Midbrain (tissue), 1 donor: ENCODE data around the gene TTPAL.

Experiments used
- DNase-seq: peaks from one replicate; lab custom pipeline; 2025; lab: John Stamatoyannopoulos, UW

Gene TTPAL

DNA sequence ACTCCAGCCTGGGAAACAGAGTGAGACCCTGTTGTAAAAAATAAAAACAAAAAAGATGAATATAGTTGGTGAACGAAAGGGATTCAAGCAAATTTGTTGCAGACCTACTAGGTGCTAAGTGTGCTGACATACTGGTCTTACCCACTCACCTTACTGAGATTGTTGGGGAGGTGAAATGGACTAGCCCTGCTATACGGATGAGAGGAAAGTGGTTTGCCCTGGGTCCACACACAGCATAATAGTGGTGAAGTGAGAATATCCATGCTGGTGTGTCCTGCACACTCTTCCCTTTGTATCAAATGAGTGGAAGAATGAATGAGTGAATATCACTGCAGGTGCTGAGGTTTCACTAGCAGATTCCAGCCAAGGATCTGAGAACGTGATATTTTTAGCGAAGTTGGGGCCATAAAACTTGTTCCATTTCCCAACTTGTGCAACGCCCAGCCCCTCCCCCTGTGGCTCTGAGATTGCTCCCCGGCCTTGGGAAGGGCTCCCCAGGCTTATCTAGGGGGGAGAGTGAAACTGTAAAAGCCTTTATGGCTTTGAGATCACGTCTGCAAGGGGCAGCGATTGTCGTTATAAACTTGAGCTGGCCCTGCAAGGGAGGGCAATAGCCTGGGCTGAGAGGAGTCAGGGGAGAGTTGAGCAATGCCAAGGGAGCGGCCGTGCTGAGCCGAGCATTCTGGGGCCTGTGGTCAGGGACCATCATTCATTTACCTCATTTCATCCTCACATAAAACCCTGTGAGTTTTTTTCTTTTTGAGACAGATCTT is 33.2 kb upstream of the TTPAL start:
- no peak for DNase-seq

DNA sequence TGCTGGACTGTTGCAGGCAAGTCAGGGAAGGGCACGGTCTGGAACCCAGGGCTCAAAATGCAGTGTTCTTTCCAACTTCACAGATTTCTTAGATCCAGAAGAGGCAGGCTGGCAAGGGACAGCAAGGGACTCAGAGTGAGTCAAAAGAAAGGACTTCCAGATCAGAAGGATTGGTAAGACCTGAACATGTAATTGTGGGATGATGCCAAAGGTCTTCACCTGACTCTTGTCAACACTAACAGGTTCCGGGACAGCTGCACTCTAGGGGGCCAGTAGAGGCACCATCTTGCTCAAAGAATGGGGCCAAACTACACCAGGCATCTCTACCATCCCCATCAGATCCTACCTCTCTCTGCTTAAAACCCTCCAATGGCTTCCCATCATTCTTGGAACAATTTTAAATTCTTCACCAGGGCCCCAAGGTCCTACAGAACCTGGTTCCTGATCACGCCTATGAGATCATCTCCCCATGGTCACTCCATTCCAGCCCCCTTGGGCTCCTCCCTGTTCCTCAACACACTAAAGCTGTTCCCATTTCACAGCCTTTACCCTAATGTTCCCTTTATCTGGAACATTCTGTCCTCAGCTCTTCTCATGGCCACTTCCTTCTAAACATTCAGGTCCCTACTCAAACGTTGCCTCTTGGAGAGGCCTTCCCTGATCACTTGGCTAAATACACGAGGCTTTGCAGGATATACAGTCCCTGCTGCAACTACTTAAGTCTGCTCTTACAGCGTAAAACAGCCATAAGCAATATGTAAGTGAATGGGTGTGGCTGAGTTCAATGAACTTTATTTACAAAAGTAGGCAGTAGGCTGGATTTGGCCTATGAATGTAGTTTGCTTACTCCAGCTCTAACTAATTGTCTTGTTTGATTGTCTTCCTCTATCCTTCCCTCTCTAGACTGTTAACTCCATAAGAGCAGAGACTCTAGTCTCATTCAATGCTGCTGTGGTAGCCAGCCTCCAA is 29.6 kb upstream of the TTPAL start:
- DNase-seq = no peak

- DNase-seq = no peak
Observed at GRCh38 chr20:44447827-44448419, 27.8 kb upstream of the TTPAL start.

DNA sequence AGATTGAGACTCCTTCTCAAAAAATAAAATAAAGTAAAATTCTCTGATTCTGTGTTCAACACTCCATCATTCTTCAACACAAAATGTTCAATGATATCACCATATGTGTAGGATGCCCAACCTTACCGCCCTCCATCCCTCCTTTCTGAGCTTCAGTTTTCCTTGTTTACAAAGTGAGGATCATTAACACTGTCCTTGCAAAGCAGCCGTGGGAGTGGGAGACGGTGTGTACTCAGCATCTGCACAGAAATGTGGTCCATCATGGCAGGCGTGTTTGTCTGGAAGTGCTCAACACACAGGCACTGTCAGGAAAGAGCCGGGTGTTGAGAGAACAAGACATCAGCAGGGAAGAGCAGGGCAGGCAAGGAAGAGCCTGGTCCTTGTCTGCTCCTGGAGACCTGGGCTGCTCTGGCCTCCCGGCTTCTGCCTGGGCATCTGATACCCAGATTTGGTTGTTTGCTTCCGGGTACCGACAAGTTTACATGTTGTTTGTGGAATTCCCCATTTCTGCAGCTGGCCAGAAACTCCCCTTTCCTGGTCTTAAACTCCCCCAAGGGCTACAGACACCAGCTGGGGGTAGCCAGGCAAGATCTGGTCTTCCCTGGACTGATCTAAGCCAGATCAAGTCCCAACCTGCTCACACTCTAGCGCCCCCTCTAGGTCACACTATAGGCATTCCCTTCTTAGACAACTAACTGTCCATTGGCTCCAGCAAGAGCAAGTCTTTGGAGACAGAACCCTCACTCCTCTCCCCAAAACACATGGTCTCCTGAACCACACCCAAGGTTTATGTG is 26.7 kb upstream of the TTPAL start:
- DNase-seq = no peak

GRCh38 chr20:44449864-44450263 is 25.8 kb upstream of the TTPAL start:
- no peak for DNase-seq

DNA sequence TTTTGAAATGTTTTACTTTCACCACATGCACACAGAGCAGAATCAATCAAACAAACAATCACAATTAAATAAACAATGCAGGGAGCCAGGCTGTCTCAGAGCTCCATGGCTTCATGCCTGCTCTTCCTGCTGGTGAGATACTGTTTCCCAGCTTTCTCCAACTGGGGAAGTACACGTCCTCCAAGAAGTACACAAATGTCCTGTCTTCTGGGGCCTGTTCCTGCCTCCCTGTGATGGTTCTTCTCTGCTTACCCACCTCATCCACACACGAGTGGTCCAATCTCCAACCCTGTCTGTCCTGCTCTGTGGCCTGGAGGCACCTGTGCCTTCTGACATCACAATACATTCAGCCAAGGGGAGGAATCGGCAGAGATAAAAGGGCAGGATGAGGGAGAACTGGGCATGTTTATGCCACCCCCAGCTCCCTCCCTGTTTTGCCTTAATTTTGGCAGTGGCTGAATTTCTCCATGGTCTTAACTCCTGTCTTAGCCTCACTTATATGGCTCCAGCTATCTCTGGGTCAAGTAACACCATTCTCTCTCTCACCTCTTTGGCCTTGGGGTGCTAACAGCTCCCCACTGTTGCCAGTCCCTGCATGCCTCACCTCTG is 25.3 kb upstream of the TTPAL start:
- DNase-seq = no peak

GRCh38 chr20:44450903-44451450 is 24.7 kb upstream of the TTPAL start:
- no peak for DNase-seq

GRCh38 chr20:44454306-44454963 is 21.2 kb upstream of the TTPAL start:
- no peak for DNase-seq

DNA sequence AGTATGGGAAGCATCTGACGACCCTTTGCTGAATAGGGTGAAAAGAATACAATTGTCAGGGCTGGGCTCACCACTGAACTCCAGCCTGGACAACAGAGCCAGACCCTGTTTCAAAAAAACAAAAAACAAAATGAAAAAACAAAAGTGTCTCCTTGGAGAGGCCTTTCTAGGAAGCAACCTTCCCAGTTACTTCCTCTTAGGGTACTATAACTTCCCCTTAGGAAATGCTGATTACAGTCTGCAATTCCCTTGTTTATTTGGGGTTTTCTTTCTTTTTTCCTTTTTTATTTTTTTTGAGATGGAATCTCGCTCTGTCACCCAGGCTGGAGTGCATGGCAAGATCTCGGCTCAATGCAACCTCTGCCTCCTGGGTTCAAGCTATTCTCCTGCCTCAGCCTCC is 20.5 kb upstream of the TTPAL start:
- no peak for DNase-seq

- DNase-seq = no peak
Observed at GRCh38 chr20:44456611-44457010, 19.1 kb upstream of the TTPAL start.

DNA sequence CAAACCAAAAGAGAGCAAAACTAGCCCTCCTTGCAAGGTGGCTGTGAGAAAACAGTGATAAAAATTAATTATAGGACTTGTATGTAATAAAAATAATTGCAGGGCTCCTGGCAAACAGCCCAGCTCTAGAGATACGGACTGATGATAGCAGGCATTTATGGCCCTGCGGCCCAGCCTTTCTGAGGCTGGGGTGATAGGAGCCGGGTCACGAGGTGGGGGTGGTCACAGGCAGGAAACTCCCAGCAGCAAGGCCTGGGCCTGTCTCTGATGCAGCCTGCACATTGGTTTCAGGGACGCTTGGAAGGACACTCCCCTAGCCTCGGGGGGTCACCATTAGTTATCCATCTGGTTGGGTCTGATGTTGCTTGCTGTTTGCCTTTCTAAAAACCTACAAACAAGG is 18.7 kb upstream of the TTPAL start:
- no peak for DNase-seq

GRCh38 chr20:44459271-44459670 is 16.4 kb upstream of the TTPAL start:
- no peak for DNase-seq

- no peak for DNase-seq
Observed at GRCh38 chr20:44460795-44461141, 14.9 kb upstream of the TTPAL start.

DNA sequence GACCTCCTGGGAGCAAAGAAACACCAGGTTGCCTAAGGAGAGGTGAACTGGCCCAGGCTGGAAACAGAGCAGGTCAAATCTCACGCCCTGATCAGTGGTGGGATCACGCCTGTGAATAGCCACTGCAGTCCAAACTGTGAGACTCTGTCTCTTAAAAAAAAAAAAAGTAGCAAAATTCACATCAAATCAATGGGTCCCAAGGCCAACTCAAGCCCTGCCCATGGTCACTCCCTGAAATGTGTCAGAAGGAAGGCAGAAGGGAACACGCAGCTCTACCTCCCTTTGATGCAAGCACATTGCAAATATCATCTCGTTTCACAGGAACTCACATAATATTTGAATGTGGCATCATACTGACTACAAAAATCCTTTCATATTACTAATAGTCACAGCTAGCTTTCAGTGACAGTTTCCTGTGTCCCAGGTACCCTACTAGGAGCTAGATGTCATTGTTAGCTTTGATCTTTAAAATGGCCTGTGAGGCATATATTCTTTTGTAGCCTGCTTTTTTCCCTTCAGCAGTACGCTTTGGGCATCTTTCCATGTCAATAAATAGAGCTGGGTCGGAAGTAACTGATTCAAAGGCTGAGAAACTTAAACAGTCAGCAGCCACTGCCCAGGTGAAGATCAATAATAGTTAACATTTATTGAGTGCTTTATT is 14.4 kb upstream of the TTPAL start:
- no peak for DNase-seq

DNA sequence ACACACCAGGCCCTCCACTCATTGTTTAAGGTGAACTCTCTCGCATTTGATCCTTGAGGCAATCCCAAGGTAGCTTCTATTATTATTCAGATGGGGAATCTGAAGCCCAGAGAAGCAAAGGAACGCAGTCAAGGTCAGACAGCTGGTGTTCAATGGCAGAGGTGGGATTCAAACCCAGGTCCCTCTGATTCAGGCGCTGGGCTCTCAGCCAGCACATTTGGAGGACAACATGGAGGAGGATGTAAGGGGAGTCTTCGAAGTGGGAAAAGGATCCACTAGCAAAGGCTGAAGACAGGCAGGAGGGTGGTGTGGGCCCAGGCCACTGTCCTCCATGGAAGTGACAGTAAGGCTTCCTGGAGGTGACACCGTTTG is 13.9 kb upstream of the TTPAL start:
- no peak for DNase-seq

DNA sequence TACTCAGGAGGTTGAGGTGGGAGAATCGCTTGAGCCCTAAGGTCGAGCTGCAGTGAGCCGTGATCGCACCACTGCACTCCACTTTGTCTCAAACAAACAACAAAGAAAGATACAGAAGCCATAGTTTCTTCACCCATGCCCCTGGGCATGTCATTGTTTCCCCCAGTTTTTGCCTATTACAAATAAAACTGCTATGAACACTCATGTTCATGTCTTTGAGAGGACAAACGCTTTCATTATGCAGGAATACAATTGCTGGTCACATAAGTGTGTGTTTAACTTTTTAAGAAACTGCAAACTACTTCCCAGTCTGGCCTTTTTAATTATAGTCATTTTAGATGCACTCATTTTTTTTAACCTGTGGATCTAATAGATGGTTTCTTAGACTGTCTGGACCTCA is 12.2 kb upstream of the TTPAL start:
- DNase-seq = no peak

- no peak for DNase-seq
Observed at GRCh38 chr20:44464514-44464913, 11.2 kb upstream of the TTPAL start.

DNA sequence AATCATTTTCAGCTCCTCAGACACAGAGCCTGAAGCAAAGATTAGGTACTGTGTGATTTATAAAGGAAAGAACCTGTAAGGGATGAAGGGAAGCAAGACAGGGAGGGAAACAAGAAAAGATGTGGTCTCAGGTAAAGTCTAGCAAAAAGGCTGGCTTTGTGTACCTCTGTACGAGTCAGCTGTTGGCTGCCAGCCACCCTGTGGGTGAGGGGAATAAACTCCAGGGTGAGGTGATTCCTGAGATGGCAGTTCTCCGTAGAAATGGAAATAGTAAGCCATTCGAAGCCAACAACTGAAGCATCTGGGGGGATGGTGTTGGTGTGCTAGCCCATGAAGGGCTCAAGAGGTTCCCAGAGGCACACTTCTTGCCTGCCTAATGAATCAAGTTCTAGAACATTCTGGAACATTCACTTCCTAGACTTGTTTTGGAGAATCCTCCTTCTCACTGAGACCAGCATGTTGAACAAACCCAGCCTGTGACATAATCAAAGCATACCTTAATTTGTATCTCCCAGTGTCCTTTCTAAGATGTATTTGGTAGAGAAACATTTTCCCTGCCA is 10.6 kb upstream of the TTPAL start:
- no peak for DNase-seq

GRCh38 chr20:44467289-44467883 is 8.3 kb upstream of the TTPAL start:
- no peak for DNase-seq
